Activated CD4-positive, alpha-beta memory T cell treated with anti-CD3 and anti-CD28 coated beads, Interleukin-2, amount 10 ng/mL, durations not matched to agents 7 days and 5 days (primary cell): ENCODE results near the gene NACA. TPM values are rescaled to one million over a fixed set of nuclear protein-coding genes. Genes with fewer than 3 reads are reported as not detected.
"Not testable (repeated sequence)": the region's sequence is repeated elsewhere in the genome, so short reads cannot be mapped to it uniquely, and the experiment has no call there.

Experiments
- CTCF ChIA-PET: fragments of 350-600 bp; sonication (Branson Sonifier 250); formaldehyde crosslinking; loops from one replicate; lab custom pipeline; 2021; ENCODE audit warnings: antibody characterized with exemption, inconsistent platforms; lab: Charles Lee
- POLR2A ChIA-PET: fragments of 350-600 bp; sonication (Branson Sonifier 250); formaldehyde crosslinking; loops from one replicate; lab custom pipeline; 2021; ENCODE audit warnings: antibody characterized with exemption; lab: Charles Lee
- DNase-seq: peaks from one replicate; pipeline ENCODE4 v3.0.0-alpha.2; 2020
- H3K27ac Mint-ChIP-seq: one replicate; pipeline ENCODE4 v1.8.0; 2021; ENCODE audit warnings: mild to moderate bottlenecking, mixed read lengths
- H3K27me3 Mint-ChIP-seq: one replicate; pipeline ENCODE4 v1.8.0; 2021; ENCODE audit warnings: mixed read lengths
- H3K36me3 Mint-ChIP-seq: one replicate; pipeline ENCODE4 v1.8.0; 2021; ENCODE audit warnings: low read depth, mixed read lengths
- H3K4me1 Mint-ChIP-seq: one replicate; pipeline ENCODE4 v1.8.0; 2021; ENCODE audit warnings: mixed read lengths
- H3K4me3 Mint-ChIP-seq: one replicate; pipeline ENCODE4 v1.8.0; 2021; ENCODE audit warnings: mild to moderate bottlenecking, mixed read lengths
- H3K9me3 Mint-ChIP-seq: one replicate; pipeline ENCODE4 v1.8.0; 2021; ENCODE audit warnings: mixed read lengths
- total RNA-seq, 2 experiments: library from RNA; stranded (reverse); gene quantifications; one replicate each; pipeline ENCODE4 v1.2.3, GENCODE V29; 2021

NACA gene
- total RNA-seq, result 100 to 1,000 TPM; 826 to 860 TPM

DNA sequence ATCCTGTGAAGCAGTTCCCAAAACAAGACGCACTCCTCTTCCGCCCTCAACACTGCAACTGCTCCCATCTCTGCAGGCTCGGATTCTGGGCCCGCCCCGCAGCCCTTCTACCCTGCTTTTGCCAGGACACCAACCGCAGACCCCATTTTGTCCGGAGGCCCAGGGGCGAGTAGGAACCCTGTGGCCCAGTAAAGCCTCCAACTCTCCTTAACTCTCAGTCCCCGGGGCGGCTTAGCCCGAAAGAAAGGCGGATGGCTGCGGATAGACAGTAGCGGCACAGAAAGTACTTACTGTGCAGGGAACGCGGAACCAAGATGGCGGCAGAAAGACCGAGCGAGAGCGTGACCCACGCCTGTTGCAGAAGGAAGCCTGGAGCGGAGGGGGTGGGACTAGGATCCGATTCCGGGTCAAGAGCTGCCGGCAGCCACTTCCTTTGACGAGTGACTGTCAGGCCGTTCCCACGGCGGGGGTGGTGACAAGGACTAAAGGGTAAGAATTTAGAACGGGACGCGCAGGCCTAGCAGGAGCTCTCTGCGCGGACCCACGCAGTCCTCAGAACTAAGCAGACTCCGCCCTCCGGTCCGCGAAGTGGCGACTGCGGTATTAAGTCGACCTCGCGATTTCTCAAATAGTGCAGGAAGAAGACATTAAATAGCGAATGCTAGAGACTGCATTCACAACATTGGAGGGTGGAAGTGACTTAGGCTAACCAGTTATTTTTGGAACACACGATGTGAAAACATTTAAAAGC, at the start of gene NACA:
Gene NACA (minus strand): TSS at position 328 of the 751 bp plus-strand sequence. CDS start 778 bp downstream, outside the sequence.
- H3K27me3 Mint-ChIP-seq, result no peaks in the 10 kb centered on the region
- peak within 1 kb of the TSS; percentile 97 for H3K27ac Mint-ChIP-seq
- H3K36me3 Mint-ChIP-seq, result peaks cover 83% of the 10 kb centered on the region
- peak; percentile 99 for DNase-seq
- peak within 1 kb of the TSS; percentile 94 for H3K4me3 Mint-ChIP-seq
- H3K9me3 Mint-ChIP-seq, result no peaks in the 10 kb centered on the region
- CTCF ChIA-PET, result interaction anchor here (0.8 to 2.9 kb wide), 12 partner anchors 11 to 387 kb away, joined by 3 to 9 read pairs (median 4); partner anchors contain the start of genes PRIM1 and PTGES3
- POLR2A ChIA-PET, result interaction anchor here (0.5 to 4.7 kb wide), 39 partner anchors 8 to 733 kb away, joined by 3 to 123 read pairs (median 4); partner anchors contain the start of genes ATP5F1B, INHBC, NAB2 and NEMP1
- H3K4me1 Mint-ChIP-seq, result peaks cover 49% of the 10 kb centered on the region

DNA sequence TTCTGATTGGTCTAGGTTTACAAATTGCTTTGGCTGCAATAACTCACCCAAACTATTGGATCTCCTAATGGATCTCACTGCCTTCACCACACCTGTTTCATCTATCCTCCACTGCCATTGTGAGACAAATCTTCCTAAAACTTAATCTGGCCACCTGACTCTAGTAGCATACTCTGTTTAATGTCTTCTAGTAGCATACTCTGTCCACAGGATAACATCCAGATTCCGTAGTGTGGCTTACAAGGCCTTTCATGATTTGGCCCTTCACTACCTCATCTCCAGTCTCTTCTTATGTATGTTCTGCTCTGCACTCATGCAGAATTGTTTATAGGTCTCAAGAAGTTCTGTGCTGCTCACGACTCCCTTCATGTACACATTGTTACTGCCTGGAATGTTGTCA, 48.0 kb upstream of the NACA start:
- H3K27me3 Mint-ChIP-seq, result no peaks in the 10 kb centered on the region
- no peak overlapping the region for H3K4me3 Mint-ChIP-seq
- CTCF ChIA-PET, result no interaction called here
- H3K36me3 Mint-ChIP-seq, result no peaks in the 10 kb centered on the region
- no peak for DNase-seq
- no peak overlapping the region for H3K27ac Mint-ChIP-seq
- POLR2A ChIA-PET, result no interaction called here
- H3K4me1 Mint-ChIP-seq, result no peaks in the 10 kb centered on the region
- H3K9me3 Mint-ChIP-seq, result no peaks in the 10 kb centered on the region

DNA sequence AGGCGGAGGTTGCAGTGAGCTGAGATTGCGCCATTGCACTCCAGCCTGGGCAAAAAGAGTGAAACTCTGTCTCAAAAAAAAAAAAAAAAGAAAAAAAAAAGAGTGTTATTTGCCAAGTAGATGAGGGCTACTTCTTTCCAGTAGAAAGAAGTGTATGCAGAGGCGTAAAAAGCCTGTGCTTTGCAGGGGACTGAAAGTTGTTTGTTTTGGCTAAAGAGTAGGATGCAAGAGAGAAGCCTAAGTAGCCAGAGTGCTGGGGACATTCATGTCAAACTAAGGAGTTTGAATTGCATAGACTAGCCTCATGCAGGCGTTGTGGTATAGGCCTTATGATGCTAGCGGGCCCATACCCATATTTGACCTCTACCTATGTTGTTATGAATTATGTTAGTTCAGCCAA, 47.5 kb upstream of the NACA start:
- H3K27me3 Mint-ChIP-seq, result no peaks in the 10 kb centered on the region
- H3K4me1 Mint-ChIP-seq, result no peaks in the 10 kb centered on the region
- no peak overlapping the region for H3K4me3 Mint-ChIP-seq
- POLR2A ChIA-PET, result no interaction called here
- H3K36me3 Mint-ChIP-seq, result no peaks in the 10 kb centered on the region
- CTCF ChIA-PET, result interaction anchor here (1.4 kb wide), 1 partner anchor 229 kb away, joined by 3 read pairs; no protein-coding TSS in a partner anchor
- H3K27ac Mint-ChIP-seq, result no peak overlapping the region
- no peak for DNase-seq
- no peaks in the 10 kb centered on the region for H3K9me3 Mint-ChIP-seq

DNA sequence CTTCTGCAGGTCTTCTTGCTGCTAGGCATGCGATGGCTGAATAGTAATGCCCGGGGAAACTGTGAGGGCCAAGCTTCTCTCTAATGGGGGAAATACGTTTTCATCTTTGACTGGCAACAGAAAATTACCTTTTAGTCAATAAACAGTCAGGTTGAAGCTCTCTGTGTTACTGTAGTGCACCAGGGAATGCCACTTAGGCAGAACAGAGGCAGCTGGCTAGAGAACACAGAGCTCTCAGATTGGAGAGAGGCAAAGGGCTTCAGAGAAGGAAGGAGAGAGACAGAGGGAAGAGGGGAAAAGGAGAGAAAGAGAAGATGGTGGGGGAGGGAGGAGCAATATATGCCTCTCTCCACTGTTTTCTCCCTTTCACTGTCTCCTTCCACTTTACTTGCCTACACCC, 44.8 kb upstream of the NACA start:
- ChIA-PET CTCF (interaction anchor here (1.0 kb wide), 1 partner anchor 218 kb away, joined by 3 read pairs; no protein-coding TSS in a partner anchor), POLR2A (no interaction called here)
- Mint-ChIP-seq H3K27me3 (no peaks in the 10 kb centered on the region), H3K9me3 (no peaks in the 10 kb centered on the region), H3K4me1 (no peaks in the 10 kb centered on the region), H3K27ac (no peak overlapping the region), H3K4me3 (no peak overlapping the region), H3K36me3 (no peaks in the 10 kb centered on the region)
- no peak for DNase-seq

DNA sequence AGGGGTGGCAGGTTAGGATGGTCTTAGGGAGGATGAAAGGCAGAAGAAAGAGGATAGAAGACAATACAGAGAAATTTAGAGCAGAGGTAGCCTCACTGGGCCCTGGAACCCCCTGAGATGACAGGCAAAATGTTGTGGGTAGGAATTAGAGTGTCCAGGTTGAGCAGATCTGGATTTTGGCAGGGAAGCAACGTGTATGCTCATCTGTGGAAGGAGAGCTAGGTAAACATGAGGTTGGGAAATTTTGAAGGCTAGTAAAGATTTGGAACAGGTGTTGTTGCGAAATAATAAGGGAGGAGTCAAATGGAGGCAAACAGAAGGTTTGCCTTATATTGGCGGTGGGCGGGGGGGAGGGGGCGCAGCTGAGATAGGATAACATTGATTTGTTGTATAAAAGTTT, 43.3 kb upstream of the NACA start:
- ChIA-PET CTCF (interaction anchor here (0.6 kb wide), 1 partner anchor 382 kb away, joined by 4 read pairs; no protein-coding TSS in a partner anchor), POLR2A (no interaction called here)
- Mint-ChIP-seq H3K36me3 (no peaks in the 10 kb centered on the region), H3K27me3 (peaks cover 1% of the 10 kb centered on the region), H3K4me1 (no peaks in the 10 kb centered on the region), H3K9me3 (no peaks in the 10 kb centered on the region), H3K4me3 (no peak overlapping the region), H3K27ac (no peak overlapping the region)
- no peak for DNase-seq

DNA sequence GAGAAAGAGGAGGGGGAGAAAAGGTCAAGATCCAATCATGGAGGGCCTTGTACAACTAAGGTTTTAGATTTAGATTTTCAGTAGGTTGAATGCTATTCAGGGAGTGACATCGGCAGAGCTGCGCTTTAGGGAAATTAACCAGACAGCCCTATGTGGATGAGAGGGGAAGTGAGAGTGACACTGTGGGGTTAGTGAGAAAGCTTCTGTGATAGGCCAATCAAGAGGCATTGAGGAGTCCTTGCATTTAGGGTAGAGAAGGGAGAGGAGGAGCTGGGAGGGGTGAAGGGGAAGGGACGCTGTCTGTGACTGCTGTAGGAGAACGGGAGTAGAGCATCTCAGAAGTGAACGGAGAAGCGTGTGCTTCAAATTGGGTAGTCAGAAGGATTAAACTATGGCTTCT, 41.4 kb upstream of the NACA start:
- ChIA-PET POLR2A (no interaction called here), CTCF (no interaction called here)
- Mint-ChIP-seq H3K9me3 (no peaks in the 10 kb centered on the region), H3K4me1 (no peaks in the 10 kb centered on the region), H3K27ac (no peak overlapping the region), H3K27me3 (peaks cover 1% of the 10 kb centered on the region), H3K4me3 (no peak overlapping the region), H3K36me3 (no peaks in the 10 kb centered on the region)
- no peak for DNase-seq

DNA sequence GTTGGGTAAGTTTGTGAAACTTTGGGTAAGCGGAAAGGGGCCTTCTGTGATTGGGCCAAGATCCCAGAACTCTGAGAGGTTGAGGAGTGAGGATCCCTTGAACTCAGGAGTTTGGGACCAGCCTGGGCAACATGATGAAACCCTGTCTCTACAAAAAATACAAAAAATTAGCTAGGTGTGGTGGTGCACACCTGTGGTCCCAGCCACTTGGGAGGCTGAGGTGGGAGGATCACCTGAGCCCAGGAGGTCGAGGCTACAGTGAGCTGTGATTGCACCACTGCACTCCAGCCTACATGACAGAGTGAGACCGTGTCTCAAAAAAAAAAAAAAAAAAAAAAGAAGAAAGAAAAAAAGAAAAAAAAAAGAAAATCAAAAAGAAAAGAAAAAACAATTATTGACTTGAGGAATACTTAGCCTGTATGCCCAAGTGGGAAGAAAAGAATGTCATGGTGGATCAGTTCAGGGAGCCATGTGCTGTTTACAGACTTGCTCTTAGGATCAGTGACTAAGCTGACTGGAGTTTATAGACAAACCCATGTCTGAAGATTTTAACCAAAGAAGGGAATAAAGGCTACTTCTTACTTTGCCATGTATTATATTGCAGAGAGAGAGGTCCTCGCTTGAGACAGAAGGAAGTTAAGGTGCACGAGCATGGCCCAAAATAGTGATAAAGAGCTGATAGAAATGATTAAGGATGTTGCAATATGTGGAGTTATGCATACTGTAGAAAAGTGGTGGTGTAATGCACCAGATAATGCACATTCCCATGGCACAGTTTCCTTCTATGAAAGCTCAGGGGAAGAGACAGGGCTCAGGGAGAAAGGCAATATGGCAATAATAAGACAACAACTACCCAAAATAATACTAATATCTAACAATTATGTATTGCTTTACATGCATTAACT, 38.9 kb upstream of the NACA start:
- Mint-ChIP-seq H3K27ac (no peak overlapping the region), H3K36me3 (no peaks in the 10 kb centered on the region), H3K4me1 (no peaks in the 10 kb centered on the region), H3K9me3 (no peaks in the 10 kb centered on the region), H3K27me3 (peaks cover 1% of the 10 kb centered on the region), H3K4me3 (no peak overlapping the region)
- ChIA-PET POLR2A (interaction anchor here (0.9 kb wide), 1 partner anchor 238 kb away, joined by 3 read pairs; no protein-coding TSS in a partner anchor), CTCF (interaction anchor here (1.0 to 1.8 kb wide), 2 partner anchors 10 to 238 kb away, joined by 3 to 7 read pairs; no protein-coding TSS in a partner anchor)
- DNase-seq, result no peak

DNA sequence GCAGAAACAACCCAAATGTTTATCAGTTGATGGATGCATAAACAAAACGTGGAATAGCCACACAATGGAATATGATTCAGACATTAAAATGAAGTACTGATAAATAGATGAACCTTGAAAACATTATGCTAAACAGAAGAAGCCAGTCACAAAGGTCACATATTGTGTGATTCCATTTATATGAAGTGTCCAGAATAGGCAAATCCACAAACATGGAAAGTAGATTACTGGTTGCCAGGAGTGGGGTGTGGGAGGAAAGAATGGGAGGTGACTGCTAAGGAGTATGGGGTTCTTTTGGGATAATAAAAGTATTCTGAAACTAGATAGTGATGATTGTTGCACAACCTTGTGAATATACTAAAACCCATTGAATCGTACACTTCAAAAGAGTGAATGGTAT, 36.7 kb upstream of the NACA start:
- Mint-ChIP-seq H3K4me3 (no peak overlapping the region), H3K36me3 (peaks cover 3% of the 10 kb centered on the region), H3K27ac (no peak overlapping the region), H3K27me3 (peaks cover 4% of the 10 kb centered on the region), H3K4me1 (peaks cover 11% of the 10 kb centered on the region), H3K9me3 (peaks cover 8% of the 10 kb centered on the region)
- CTCF ChIA-PET, result interaction anchor here (1.1 to 2.0 kb wide), 2 partner anchors 224 to 226 kb away, joined by 3 to 5 read pairs; no protein-coding TSS in a partner anchor
- no peak for DNase-seq
- POLR2A ChIA-PET, result no interaction called here

DNA sequence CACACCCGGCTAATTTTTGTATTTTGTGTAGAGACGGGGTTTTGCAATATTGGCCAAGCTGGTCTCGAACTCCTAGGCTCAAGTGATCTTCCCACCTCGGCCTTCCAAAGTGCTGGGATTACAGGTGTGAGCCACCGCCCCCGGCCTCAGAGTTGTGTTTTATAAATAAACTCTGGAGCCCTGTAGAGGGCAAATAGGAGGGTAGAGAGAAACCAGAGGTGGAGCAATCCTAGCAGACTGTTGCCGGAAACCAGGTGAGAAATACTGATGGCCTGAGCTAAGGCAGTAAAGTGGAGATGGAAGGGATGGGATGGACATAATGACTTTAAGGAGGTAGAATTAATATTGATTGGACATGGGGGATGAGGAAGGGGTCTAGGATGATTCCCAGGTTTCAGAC, 35.4 kb upstream of the NACA start:
- no peak overlapping the region for H3K27ac Mint-ChIP-seq
- H3K4me1 Mint-ChIP-seq, result peaks cover 14% of the 10 kb centered on the region
- no peak for DNase-seq
- peaks cover 8% of the 10 kb centered on the region for H3K9me3 Mint-ChIP-seq
- ChIA-PET CTCF (interaction anchor here (1.2 to 7.2 kb wide), 2 partner anchors 240 to 302 kb away, joined by 3 to 66 read pairs; no protein-coding TSS in a partner anchor), POLR2A (no interaction called here)
- H3K36me3 Mint-ChIP-seq, result peaks cover 3% of the 10 kb centered on the region
- H3K27me3 Mint-ChIP-seq, result peaks cover 4% of the 10 kb centered on the region
- no peak overlapping the region for H3K4me3 Mint-ChIP-seq

DNA sequence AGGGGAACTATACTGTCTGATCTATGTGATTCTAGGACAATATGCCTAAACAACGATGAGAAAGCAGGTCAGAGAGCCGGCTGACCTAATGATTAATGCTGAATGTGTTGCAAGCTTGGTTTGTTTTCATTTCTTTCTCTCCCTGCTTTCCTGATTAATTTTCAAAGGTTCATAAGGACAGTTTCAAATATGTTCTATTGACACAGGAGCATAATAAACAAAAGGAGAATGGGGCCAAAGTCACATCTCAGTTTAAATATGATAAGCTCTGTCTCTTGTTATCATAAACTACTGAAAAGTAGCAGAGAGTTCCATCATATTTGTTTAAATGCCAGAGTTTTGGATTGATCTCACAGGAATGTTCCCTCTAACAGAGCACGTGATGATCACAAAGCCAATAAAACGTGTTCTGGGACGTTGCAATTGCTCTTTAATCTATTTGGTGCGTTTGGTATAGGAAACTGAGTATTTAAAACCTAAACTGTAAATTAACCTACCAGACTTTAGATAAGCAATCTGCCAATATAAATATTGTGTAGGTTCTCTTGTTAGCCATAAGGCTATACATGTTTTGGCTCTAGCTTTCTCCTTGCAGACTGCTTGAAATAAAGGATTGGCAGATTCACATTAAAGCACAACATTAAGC, 34.3 kb upstream of the NACA start:
- Mint-ChIP-seq H3K27me3 (peaks cover 4% of the 10 kb centered on the region), H3K36me3 (peaks cover 3% of the 10 kb centered on the region), H3K27ac (no peak overlapping the region), H3K4me3 (no peak overlapping the region), H3K9me3 (peaks cover 8% of the 10 kb centered on the region), H3K4me1 (peaks cover 17% of the 10 kb centered on the region)
- ChIA-PET CTCF (interaction anchor here (0.6 to 7.2 kb wide), 5 partner anchors 24 to 353 kb away, joined by 3 to 66 read pairs (median 3); no protein-coding TSS in a partner anchor), POLR2A (interaction anchor here (1.4 kb wide), 1 partner anchor 353 kb away, joined by 7 read pairs; no protein-coding TSS in a partner anchor)
- DNase-seq, result no peak

DNA sequence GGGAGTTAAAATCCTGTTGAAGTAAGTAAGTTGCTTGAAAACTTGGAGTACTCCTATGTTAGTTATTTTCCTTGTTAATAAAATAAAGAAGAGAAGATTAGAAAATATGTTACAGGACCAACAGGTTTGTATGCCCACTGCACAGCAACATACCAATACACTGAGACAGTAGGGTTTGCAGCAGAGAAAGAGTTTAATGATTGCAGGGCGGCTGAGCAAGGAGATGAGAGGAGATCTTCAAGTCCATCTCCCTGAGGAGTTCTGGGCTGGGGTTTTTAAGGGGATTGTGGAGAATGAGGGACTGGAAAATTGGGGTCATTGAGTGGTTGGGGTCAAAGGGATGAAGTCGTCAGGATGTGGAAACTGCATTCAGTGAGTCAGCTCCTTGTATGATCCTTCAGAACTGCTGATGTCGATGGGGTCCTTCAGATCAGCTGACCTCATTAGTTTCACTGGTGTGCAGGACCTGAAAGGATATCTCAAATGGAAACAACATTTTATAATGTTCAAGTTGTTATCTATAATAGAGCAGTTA, 33.7 kb upstream of the NACA start:
- Mint-ChIP-seq H3K36me3 (peaks cover 3% of the 10 kb centered on the region), H3K9me3 (peaks cover 8% of the 10 kb centered on the region), H3K27ac (no peak overlapping the region), H3K4me3 (no peak overlapping the region), H3K27me3 (peaks cover 4% of the 10 kb centered on the region), H3K4me1 (peaks cover 17% of the 10 kb centered on the region)
- no peak for DNase-seq
- ChIA-PET POLR2A (interaction anchor here (1.4 kb wide), 1 partner anchor 353 kb away, joined by 7 read pairs; no protein-coding TSS in a partner anchor), CTCF (interaction anchor here (0.6 to 7.2 kb wide), 6 partner anchors 11 to 353 kb away, joined by 3 to 66 read pairs (median 4); partner anchors contain the start of gene NACA)

DNA sequence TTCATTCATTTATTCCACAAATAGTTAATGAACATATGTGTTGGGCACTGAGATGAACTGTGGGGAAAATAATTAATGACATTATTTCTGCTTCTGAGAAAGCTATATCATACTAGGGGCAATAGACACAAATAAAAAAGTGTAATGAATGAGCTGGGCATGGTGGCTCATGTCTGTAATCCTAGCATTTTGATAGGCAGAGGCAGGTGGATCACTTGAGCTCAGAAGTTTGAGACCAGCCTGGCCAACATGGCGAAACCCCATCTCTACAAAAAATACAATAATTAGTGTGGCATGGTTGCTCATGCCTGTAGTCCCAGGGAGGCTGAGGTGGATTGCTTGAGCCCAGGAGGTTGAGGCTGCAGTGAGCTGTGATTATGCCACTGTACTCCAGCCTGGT, 32.9 kb upstream of the NACA start:
- H3K9me3 Mint-ChIP-seq, H3K27me3 Mint-ChIP-seq, H3K4me3 Mint-ChIP-seq, H3K36me3 Mint-ChIP-seq, H3K27ac Mint-ChIP-seq, POLR2A ChIA-PET, DNase-seq: not testable (repeated sequence)
- CTCF ChIA-PET, result interaction anchor here (0.9 to 7.2 kb wide), 10 partner anchors 11 to 354 kb away, joined by 3 to 66 read pairs (median 6); partner anchors contain the start of genes NACA, STAT6 and ZBTB39
- peaks cover 20% of the 10 kb centered on the region for H3K4me1 Mint-ChIP-seq
